GM23338 (cell line): ENCODE measurements around the gene TPRKB. TPM values are rescaled to one million over a fixed set of nuclear protein-coding genes. Genes with fewer than 3 reads are reported as not detected.

Experiments
- ATAC-seq: fragments of 200-7000 bp; cut with Tn5 transposase; 3 replicates; pipeline ENCODE4 v1.9.1; 2020
- DNase-seq: peaks from one replicate; pipeline ENCODE4 v3.0.0-alpha.2; 2015; ENCODE audit warnings: low spot score
- H2AFZ ChIP-seq: fragments of 200-600 bp; sonication (generic); 2 replicates; pipeline ENCODE4 v1.8.0; 2016; ENCODE audit warnings: antibody characterized with exemption, mild to moderate bottlenecking, moderate library complexity
- H3F3A ChIP-seq: fragments of 200-600 bp; sonication (generic); replicated peaks from 2 replicates; pipeline ENCODE4 v1.8.0; 2017; ENCODE audit warnings: antibody characterized with exemption, mixed run types, low read depth
- H3K27ac ChIP-seq: fragments of 200-600 bp; sonication (generic); 2 replicates; pipeline ENCODE4 v1.6.1; 2016; ENCODE audit warnings: low read depth
- H3K27me3 ChIP-seq: fragments of 200-600 bp; sonication (generic); 2 replicates; pipeline ENCODE4 v1.8.0; 2016; ENCODE audit warnings: mild to moderate bottlenecking, mixed run types, moderate library complexity; ENCODE audit not compliant: insufficient read depth
- H3K36me3 ChIP-seq: fragments of 200-600 bp; sonication (generic); 2 replicates; pipeline ENCODE4 v1.8.0; 2016; ENCODE audit warnings: mild to moderate bottlenecking; ENCODE audit not compliant: insufficient read depth
- H3K4me1 ChIP-seq: fragments of 200-600 bp; sonication (generic); 2 replicates; pipeline ENCODE4 v1.8.0; 2016; ENCODE audit warnings: mild to moderate bottlenecking, moderate library complexity; ENCODE audit not compliant: insufficient read depth
- H3K4me2 ChIP-seq: fragments of 200-600 bp; sonication (generic); 2 replicates; pipeline ENCODE4 v1.7.1; 2017; ENCODE audit warnings: mixed run types
- H3K4me3 ChIP-seq: fragments of 200-600 bp; sonication (generic); 2 replicates; pipeline ENCODE4 v1.6.1; 2016; ENCODE audit warnings: mixed run types
- H3K79me2 ChIP-seq: fragments of 200-600 bp; sonication (generic); replicated peaks from 2 replicates; pipeline ENCODE4 v1.8.0; 2017; ENCODE audit warnings: mild to moderate bottlenecking; ENCODE audit not compliant: insufficient read depth
- H3K9me2 ChIP-seq: fragments of 200-600 bp; sonication (generic); 2 replicates; pipeline ENCODE4 v1.8.0; 2017; ENCODE audit not compliant: insufficient read depth
- H4K20me1 ChIP-seq: fragments of 200-600 bp; sonication (generic); replicated peaks from 2 replicates; pipeline ENCODE4 v1.8.0; 2017; ENCODE audit warnings: mild to moderate bottlenecking; ENCODE audit not compliant: insufficient read depth
- H3K27ac Mint-ChIP-seq: 2 replicates; pipeline ENCODE4 v1.8.0; 2020; ENCODE audit warnings: inconsistent platforms, mild to moderate bottlenecking, moderate library complexity, mixed read lengths
- H3K27me3 Mint-ChIP-seq: 3 replicates; pipeline ENCODE4 v1.8.0; 2022; ENCODE audit warnings: low read depth, mild to moderate bottlenecking, moderate library complexity, mixed read lengths, inconsistent platforms; ENCODE audit not compliant: insufficient read depth, poor library complexity
- H3K36me3 Mint-ChIP-seq: 3 replicates; pipeline ENCODE4 v1.8.0; 2021; ENCODE audit warnings: low read depth, mild to moderate bottlenecking, inconsistent platforms, moderate library complexity, mixed read lengths
- H3K4me1 Mint-ChIP-seq: 3 replicates; pipeline ENCODE4 v1.8.0; 2020; ENCODE audit warnings: mild to moderate bottlenecking, inconsistent platforms, mixed read lengths
- H3K4me3 Mint-ChIP-seq: 3 replicates; pipeline ENCODE4 v1.8.0; 2021; ENCODE audit warnings: moderate library complexity, mild to moderate bottlenecking, inconsistent platforms, mixed read lengths
- H3K9me3 Mint-ChIP-seq: 3 replicates; pipeline ENCODE4 v1.8.0; 2020; ENCODE audit warnings: moderate library complexity, mild to moderate bottlenecking, inconsistent platforms, mixed read lengths
- CREB1 ChIP-seq: fragments of 250-450 bp; sonication (Bioruptor Pico); IDR thresholded peaks from 2 replicates; pipeline ENCODE4 v1.5.0; 2020; ENCODE audit warnings: low read depth, mild to moderate bottlenecking, moderate library complexity
- EZH2 ChIP-seq: fragments of 200-600 bp; sonication (generic); IDR thresholded peaks from one replicate; pipeline ENCODE4 v1.8.0; 2017; ENCODE audit warnings: antibody characterized with exemption, mild to moderate bottlenecking, low read depth; ENCODE audit not compliant: unreplicated experiment
- NANOG ChIP-seq: IDR thresholded peaks from 2 replicates; pipeline ENCODE4 v1.6.1; 2016; ENCODE audit warnings: antibody characterized with exemption, borderline replicate concordance
- POLR2AphosphoS5 ChIP-seq: IDR thresholded peaks from 2 replicates; pipeline ENCODE4 v1.6.1; 2016; ENCODE audit warnings: antibody characterized with exemption, low read depth
- STAT1 ChIP-seq: IDR thresholded peaks from one replicate; pipeline ENCODE4 v1.6.1; 2016; ENCODE audit warnings: antibody characterized with exemption; ENCODE audit not compliant: unreplicated experiment
- ZNF331 ChIP-seq: fragments of 250-450 bp; sonication (Bioruptor Pico); IDR thresholded peaks from 2 replicates; pipeline ENCODE4 v1.5.0; 2020; ENCODE audit warnings: low read depth, mild to moderate bottlenecking, moderate library complexity
- polyA plus RNA-seq: library from polyadenylated mRNA; unstranded; fragments of >200 nt; fragmentation: Nextera tagmentation; extraction: Ambion mirVana; gene quantifications from 2 replicates; pipeline ENCODE4 v1.2.1, GENCODE V29; 2016
- total RNA-seq: library from RNA; depleted of rRNA; stranded (reverse); fragments of >200 nt; shearing (Covaris generic); gene quantifications from 2 replicates; pipeline ENCODE4 v1.2.3, GENCODE V29; 2014
- TF ChIP-seq, protein P1 (sequence below): fragments of 250-450 bp; sonication (Bioruptor Pico); IDR thresholded peaks from 2 replicates; pipeline ENCODE4 v1.5.0; 2020; ENCODE audit warnings: mild to moderate bottlenecking, moderate library complexity
- TF ChIP-seq, protein P2 (sequence below): IDR thresholded peaks from 2 replicates; pipeline ENCODE4 v1.6.1; 2016; ENCODE audit warnings: antibody characterized with exemption
- TF ChIP-seq, protein P3 (sequence below): IDR thresholded peaks from one replicate; pipeline ENCODE4 v1.6.1; 2018; ENCODE audit warnings: antibody characterized with exemption; ENCODE audit not compliant: unreplicated experiment
- TF ChIP-seq, protein P4 (sequence below), 2 experiments: fragments of 200-600 bp in 1 of 2; sonication (generic) in 1 of 2; conservative IDR thresholded peaks; 2 replicates each; pipeline versions ENCODE4 v1.5.1 to v1.6.1; 2016 to 2017; ENCODE audit warnings: antibody characterized with exemption in 2 of 2, low read depth in 2 of 2, mild to moderate bottlenecking in 2 of 2, moderate library complexity in 1 of 2

Gene TPRKB
- total and polyA plus RNA-seq, 2 experiments from 2014 or later: 31.2 to 186 TPM

DNA sequence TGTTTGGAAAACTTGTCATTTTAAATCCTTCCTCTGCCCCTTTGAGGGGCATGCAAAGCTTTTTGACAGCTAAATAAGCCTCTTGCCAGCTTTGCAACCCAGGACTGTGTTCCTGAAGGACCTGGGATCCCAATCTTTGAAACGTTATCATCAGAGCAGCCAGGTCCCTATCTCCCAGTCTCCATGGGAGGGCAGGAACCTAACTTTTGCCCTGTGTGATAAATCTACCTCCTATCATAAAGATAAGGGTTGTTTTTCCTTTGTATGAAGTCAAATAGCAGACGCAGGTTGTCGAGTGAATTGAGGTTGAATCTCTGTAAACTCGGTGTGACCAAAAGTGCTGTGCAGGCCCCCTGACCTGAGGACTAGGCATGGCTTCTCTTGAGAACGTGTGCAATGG, 30.1 kb downstream of the TPRKB start:
- no peaks in the 10 kb centered on the region for H3K36me3 ChIP-seq
- peak overlapping the region; percentile 23; the same call in 1 of the 2 replicates for H2AFZ ChIP-seq
- H3K36me3 Mint-ChIP-seq: no peaks in the 10 kb centered on the region
- no peaks in the 10 kb centered on the region for H3K4me1 ChIP-seq
- H4K20me1 ChIP-seq: no peaks in the 10 kb centered on the region
- H3K4me1 Mint-ChIP-seq: peaks cover 2% of the 10 kb centered on the region; the same call in 1 of the 3 replicates
- peaks cover 10% of the 10 kb centered on the region for H3K27me3 Mint-ChIP-seq
- no peaks in the 10 kb centered on the region for H3F3A ChIP-seq
- TF ChIP-seq STAT1 (no peak), POLR2AphosphoS5 (no peak), ZNF331 (CRISPR knock-in tag) (no peak), NANOG (no peak), EZH2 (no peak), CREB1 (CRISPR knock-in tag) (no peak)
- TF ChIP-seq, protein P1, sequence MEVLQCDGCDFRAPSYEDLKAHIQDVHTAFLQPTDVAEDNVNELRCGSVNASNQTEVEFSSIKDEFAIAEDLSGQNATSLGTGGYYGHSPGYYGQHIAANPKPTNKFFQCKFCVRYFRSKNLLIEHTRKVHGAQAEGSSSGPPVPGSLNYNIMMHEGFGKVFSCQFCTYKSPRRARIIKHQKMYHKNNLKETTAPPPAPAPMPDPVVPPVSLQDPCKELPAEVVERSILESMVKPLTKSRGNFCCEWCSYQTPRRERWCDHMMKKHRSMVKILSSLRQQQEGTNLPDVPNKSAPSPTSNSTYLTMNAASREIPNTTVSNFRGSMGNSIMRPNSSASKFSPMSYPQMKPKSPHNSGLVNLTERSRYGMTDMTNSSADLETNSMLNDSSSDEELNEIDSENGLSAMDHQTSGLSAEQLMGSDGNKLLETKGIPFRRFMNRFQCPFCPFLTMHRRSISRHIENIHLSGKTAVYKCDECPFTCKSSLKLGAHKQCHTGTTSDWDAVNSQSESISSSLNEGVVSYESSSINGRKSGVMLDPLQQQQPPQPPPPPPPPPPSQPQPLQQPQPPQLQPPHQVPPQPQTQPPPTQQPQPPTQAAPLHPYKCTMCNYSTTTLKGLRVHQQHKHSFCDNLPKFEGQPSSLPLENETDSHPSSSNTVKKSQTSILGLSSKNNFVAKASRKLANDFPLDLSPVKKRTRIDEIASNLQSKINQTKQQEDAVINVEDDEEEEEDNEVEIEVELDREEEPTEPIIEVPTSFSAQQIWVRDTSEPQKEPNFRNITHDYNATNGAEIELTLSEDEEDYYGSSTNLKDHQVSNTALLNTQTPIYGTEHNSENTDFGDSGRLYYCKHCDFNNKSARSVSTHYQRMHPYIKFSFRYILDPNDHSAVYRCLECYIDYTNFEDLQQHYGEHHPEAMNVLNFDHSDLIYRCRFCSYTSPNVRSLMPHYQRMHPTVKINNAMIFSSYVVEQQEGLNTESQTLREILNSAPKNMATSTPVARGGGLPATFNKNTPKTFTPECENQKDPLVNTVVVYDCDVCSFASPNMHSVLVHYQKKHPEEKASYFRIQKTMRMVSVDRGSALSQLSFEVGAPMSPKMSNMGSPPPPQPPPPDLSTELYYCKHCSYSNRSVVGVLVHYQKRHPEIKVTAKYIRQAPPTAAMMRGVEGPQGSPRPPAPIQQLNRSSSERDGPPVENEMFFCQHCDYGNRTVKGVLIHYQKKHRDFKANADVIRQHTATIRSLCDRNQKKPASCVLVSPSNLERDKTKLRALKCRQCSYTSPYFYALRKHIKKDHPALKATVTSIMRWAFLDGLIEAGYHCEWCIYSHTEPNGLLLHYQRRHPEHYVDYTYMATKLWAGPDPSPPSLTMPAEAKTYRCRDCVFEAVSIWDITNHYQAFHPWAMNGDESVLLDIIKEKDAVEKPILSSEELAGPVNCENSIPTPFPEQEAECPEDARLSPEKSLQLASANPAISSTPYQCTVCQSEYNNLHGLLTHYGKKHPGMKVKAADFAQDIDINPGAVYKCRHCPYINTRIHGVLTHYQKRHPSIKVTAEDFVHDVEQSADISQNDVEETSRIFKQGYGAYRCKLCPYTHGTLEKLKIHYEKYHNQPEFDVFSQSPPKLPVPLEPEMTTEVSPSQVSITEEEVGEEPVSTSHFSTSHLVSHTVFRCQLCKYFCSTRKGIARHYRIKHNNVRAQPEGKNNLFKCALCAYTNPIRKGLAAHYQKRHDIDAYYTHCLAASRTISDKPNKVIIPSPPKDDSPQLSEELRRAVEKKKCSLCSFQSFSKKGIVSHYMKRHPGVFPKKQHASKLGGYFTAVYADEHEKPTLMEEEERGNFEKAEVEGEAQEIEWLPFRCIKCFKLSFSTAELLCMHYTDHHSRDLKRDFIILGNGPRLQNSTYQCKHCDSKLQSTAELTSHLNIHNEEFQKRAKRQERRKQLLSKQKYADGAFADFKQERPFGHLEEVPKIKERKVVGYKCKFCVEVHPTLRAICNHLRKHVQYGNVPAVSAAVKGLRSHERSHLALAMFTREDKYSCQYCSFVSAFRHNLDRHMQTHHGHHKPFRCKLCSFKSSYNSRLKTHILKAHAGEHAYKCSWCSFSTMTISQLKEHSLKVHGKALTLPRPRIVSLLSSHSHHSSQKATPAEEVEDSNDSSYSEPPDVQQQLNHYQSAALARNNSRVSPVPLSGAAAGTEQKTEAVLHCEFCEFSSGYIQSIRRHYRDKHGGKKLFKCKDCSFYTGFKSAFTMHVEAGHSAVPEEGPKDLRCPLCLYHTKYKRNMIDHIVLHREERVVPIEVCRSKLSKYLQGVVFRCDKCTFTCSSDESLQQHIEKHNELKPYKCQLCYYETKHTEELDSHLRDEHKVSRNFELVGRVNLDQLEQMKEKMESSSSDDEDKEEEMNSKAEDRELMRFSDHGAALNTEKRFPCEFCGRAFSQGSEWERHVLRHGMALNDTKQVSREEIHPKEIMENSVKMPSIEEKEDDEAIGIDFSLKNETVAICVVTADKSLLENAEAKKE (CRISPR knock-in tag): no peak
- TF ChIP-seq, protein P2, sequence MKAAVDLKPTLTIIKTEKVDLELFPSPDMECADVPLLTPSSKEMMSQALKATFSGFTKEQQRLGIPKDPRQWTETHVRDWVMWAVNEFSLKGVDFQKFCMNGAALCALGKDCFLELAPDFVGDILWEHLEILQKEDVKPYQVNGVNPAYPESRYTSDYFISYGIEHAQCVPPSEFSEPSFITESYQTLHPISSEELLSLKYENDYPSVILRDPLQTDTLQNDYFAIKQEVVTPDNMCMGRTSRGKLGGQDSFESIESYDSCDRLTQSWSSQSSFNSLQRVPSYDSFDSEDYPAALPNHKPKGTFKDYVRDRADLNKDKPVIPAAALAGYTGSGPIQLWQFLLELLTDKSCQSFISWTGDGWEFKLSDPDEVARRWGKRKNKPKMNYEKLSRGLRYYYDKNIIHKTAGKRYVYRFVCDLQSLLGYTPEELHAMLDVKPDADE: no peak
- TF ChIP-seq, protein P3, sequence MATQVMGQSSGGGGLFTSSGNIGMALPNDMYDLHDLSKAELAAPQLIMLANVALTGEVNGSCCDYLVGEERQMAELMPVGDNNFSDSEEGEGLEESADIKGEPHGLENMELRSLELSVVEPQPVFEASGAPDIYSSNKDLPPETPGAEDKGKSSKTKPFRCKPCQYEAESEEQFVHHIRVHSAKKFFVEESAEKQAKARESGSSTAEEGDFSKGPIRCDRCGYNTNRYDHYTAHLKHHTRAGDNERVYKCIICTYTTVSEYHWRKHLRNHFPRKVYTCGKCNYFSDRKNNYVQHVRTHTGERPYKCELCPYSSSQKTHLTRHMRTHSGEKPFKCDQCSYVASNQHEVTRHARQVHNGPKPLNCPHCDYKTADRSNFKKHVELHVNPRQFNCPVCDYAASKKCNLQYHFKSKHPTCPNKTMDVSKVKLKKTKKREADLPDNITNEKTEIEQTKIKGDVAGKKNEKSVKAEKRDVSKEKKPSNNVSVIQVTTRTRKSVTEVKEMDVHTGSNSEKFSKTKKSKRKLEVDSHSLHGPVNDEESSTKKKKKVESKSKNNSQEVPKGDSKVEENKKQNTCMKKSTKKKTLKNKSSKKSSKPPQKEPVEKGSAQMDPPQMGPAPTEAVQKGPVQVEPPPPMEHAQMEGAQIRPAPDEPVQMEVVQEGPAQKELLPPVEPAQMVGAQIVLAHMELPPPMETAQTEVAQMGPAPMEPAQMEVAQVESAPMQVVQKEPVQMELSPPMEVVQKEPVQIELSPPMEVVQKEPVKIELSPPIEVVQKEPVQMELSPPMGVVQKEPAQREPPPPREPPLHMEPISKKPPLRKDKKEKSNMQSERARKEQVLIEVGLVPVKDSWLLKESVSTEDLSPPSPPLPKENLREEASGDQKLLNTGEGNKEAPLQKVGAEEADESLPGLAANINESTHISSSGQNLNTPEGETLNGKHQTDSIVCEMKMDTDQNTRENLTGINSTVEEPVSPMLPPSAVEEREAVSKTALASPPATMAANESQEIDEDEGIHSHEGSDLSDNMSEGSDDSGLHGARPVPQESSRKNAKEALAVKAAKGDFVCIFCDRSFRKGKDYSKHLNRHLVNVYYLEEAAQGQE: no peak
- TF ChIP-seq, protein P4, sequence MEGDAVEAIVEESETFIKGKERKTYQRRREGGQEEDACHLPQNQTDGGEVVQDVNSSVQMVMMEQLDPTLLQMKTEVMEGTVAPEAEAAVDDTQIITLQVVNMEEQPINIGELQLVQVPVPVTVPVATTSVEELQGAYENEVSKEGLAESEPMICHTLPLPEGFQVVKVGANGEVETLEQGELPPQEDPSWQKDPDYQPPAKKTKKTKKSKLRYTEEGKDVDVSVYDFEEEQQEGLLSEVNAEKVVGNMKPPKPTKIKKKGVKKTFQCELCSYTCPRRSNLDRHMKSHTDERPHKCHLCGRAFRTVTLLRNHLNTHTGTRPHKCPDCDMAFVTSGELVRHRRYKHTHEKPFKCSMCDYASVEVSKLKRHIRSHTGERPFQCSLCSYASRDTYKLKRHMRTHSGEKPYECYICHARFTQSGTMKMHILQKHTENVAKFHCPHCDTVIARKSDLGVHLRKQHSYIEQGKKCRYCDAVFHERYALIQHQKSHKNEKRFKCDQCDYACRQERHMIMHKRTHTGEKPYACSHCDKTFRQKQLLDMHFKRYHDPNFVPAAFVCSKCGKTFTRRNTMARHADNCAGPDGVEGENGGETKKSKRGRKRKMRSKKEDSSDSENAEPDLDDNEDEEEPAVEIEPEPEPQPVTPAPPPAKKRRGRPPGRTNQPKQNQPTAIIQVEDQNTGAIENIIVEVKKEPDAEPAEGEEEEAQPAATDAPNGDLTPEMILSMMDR (conservative IDR thresholded peaks at IDR 0.05; ENCODE audit: low read depth in 2 of 2): no peak
- no peaks in the 10 kb centered on the region for H3K9me2 ChIP-seq
- H3K27ac Mint-ChIP-seq: no peak overlapping the region
- H3K4me3 Mint-ChIP-seq: no peak overlapping the region
- peaks cover 2% of the 10 kb centered on the region; the same call in 2 of the 3 replicates for H3K9me3 Mint-ChIP-seq
- no peaks in the 10 kb centered on the region for H3K79me2 ChIP-seq
- H3K27me3 ChIP-seq: no peaks in the 10 kb centered on the region
- ATAC-seq (no peak), DNase-seq (no peak)
- H3K27ac ChIP-seq: no peak overlapping the region
- H3K4me3 ChIP-seq: no peak overlapping the region
- no peak overlapping the region for H3K4me2 ChIP-seq
